ENCODE results near the gene DIRAS1.

GRCh38 chr19:2755448-2755705 lies 34.2 kb upstream of the DIRAS1 start:
- TF ChIP-seq CTCF (IDR thresholded peaks at IDR 0.05; ENCODE audit: low read depth, low read length, missing input control) = no peak
- no peak for TF ChIP-seq TAF1 (conservative IDR thresholded peaks at IDR 0.05)
- no peak for TF ChIP-seq GABPA (IDR thresholded peaks at IDR 0.05 in 1 of 2, conservative IDR thresholded peaks at IDR 0.05 in 1 of 2)
- no peak for TF ChIP-seq MAX (IDR thresholded peaks at IDR 0.05)
- no peak for TF ChIP-seq ZBTB33 (IDR thresholded peaks at IDR 0.05)

Measured in liver (tissue), 3 donors.